ENCODE data around the gene CHTF18.

The CHTF18 gene

DNA sequence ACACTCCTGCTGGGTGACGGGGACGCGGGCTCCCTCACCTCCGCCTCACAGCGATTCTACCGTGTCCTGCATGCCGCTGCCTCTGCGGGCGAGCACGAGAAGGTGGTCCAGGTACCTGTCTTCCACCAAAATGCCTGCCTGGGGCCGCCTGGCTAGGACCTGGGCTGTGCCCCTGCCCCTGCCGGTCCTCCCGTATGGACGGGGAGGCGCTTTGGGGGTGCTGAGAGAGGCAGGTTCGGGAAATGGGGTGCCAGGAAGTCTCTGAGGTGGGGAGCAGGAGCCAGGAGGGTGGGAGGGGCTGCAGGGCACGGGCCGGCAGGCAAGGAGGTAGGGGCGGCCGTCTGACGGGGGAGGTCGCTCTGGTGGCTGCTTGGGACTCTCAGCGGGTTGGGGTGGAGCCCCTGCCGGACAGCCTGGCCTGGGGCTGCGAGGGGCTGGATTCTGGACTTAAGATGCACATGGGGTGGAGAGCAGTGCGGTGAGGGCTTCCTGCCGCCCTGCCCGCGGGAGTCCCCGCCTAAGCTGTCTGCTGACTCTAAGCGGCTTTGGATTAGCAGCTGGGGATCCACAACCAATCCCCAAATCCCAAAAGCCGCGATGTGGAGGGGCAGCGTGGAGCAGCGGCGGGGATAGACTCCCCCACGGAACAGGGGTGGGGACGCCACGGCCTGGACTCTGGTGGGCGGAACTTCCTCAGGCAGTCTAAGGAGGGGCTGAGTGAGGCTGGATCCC lies 5.8 kb downstream of the CHTF18 start:
- DNase-seq (ENCODE audit: low spot score) = no peak

DNA sequence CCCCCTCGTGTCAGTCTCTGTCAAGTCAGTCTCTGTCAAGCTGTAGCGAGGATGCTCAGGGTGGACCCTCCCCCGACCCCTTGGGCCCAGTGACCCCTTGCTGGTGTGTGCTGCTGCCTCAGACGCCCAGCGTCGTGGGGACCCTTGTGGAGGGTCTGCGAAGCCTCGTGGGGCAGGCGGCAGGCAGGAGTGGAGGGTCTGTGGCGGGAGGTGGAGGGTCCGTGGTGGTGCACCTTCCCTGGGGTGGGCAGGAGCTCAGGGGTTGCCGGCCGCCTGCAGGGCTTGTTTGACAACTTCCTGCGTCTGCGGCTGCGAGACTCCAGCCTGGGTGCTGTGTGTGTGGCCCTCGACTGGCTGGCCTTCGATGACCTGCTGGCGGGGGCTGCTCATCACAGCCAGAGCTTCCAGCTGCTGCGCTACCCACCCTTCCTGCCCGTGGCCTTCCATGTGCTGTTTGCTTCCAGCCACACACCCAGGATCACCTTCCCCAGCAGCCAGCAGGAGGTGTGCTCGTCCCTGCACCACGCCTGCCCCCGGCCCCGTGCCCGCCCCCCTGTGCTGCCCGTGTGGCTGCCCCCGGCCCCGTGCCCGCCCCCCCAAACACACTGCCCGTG lies 6.5 kb downstream of the CHTF18 start:
- DNase-seq (ENCODE audit: low spot score) = no peak

DNA sequence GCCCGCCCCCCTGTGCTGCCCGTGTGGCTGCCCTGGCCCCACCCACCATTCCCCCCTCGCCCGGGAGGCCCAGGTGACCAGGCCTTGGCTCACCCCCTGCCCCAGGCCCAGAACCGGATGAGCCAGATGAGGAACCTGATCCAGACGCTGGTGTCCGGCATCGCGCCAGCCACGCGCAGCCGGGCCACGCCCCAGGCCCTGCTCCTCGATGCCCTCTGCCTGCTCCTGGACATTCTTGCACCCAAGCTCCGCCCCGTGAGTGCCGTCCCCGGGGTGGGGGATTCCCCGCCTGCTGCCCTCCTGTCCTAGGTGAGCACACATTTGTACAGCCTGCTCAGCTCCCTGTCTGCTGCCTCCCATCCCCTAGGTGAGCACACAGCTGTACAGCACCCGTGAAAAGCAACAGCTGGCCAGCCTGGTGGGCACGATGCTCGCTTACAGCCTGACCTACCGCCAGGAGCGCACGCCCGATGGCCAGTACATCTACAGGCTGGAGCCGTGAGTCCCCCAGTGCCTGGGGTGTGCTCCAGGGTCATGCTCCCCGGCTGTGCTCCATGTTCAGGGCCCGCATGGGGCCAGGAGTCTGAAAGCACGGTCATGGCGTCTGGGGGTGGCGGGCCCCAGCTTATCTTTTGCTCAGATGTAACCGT lies 7.3 kb downstream of the CHTF18 start:
- DNase-seq (ENCODE audit: low spot score) = no peak

DNA sequence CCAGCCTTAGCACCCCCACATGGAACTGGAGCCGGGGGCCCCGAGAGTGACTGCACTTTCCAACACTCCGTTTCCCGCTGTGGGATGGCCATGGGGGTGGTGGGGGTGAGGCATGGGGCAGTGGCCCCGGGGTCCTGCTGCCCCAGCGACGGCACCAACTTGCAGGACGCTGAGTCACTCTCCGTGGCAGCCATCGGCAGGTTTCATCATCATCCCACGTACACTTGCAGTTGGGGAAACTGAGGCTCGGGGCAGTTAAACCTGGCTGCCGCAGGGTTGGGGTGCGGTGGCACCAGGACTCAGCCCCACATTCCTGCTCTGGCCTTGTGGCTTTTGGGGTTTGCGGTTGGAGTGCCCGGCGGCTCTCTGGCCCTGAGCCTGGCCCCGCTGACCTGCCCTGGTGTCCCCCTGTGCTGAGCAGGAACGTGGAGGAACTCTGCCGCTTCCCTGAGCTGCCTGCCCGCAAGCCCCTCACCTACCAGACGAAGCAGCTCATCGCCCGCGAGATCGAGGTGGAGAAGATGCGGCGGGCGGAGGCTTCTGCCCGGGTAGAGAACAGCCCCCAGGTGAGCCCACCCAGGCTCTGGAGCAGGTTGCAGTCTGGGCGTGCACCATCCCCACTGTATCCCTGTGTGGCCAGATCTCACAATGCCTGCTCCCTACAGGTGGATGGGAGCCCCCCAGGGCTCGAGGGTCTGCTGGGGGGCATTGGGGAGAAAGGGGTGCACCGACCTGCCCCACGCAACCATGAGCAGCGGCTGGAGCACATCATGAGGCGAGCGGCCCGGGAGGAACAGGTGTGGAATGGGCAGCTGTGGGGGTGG lies 8.1 kb downstream of the CHTF18 start:
- DNase-seq (ENCODE audit: low spot score) = no peak

DNA sequence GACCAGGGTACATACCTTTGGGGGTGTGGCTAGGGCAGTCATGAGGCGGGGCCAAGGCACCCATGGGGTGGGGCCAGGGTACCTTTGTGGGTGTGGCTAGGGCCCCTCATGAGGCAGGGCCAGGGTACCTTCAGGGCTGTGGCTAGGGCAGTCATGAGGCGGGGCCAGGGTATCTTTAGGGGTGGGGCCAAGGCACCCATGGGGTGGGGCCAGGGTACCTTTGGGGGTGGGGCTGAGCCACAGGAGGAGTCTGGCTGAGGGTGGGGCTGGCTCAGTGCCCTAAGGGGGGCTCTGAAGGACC lies 8.7 kb downstream of the CHTF18 start:
- no peak for DNase-seq (ENCODE audit: low spot score)

DNA sequence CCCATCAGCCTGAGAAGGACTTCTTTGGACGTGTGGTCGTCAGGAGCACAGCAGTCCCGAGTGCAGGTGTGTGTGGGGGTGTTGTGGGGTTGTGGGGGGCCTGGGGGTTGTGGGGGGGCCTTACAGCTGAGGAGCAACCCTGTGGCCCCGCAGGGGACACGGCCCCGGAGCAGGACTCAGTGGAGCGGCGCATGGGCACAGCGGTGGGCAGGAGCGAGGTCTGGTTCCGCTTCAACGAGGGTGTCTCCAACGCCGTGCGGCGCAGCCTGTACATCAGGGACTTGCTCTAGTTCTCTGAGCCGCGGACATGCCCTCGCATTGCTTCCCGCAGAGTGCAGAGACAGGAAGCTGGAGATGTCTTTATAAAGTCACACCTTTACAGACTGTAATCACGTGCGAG lies 9.3 kb downstream of the CHTF18 start:
- DNase-seq (ENCODE audit: low spot score) = no peak

DNA sequence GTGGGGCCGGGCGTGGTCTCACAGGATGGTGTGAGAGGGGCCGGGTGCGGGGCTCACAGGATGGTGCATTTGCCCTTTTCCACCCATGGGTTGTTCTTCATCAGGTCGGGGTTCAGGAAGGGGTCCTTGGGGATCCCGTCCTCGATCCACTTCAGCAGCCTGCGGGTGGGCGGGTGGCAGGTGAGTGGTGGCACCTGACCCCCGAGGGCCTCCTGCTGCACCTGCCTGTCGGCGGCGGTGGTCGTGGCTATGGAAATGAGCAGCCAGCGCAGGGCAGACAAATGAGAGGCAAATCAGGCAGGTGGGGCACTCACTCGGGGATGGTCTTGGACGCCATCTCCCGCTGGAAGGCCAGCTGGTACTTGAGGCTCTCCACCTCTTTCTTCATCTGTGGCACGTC lies 10.2 kb downstream of the CHTF18 start:
- DNase-seq (ENCODE audit: low spot score) = no peak

DNA sequence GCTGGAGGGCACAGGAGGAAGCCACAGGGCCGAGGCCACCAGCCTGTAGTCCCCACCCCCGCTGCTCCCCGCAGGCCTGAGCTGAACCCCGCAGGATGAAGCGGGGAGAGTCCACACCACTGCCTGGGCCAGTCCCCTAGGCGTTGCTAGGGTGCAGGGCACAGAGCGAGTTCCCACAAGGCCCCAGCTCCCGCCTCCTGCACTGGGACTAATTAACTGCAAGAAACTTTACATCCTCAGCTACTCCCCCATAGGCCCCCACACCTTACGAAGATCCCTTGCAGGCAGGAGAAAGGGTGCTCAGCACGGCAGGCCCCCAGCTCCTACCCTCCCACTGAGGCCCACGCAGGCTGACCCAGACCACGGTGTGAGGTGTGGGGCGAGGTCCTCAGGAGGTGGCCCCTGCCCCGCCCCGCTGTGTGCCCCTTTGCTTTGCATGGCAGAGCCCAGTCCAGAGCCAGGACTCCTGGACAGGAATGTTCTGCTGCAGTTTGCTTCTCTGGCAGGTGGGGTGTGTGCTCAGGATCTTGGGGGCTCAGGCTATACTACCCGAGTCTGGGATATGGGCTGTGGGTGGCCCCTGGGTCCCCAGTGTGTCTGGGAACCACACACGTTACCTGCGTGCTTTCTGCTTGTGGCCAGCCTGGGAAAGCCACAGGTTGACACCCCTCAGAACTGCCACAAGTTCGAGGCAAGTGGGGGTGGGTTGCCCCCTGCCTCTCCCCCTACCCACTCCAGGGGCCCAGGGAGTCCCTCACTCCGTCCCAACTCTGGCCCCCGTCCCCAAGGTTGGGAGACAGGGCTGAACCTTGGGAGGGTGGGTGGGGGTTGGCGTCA lies 10.9 kb downstream of the CHTF18 start:
- peak; percentile 33 for DNase-seq (ENCODE audit: low spot score)

DNA sequence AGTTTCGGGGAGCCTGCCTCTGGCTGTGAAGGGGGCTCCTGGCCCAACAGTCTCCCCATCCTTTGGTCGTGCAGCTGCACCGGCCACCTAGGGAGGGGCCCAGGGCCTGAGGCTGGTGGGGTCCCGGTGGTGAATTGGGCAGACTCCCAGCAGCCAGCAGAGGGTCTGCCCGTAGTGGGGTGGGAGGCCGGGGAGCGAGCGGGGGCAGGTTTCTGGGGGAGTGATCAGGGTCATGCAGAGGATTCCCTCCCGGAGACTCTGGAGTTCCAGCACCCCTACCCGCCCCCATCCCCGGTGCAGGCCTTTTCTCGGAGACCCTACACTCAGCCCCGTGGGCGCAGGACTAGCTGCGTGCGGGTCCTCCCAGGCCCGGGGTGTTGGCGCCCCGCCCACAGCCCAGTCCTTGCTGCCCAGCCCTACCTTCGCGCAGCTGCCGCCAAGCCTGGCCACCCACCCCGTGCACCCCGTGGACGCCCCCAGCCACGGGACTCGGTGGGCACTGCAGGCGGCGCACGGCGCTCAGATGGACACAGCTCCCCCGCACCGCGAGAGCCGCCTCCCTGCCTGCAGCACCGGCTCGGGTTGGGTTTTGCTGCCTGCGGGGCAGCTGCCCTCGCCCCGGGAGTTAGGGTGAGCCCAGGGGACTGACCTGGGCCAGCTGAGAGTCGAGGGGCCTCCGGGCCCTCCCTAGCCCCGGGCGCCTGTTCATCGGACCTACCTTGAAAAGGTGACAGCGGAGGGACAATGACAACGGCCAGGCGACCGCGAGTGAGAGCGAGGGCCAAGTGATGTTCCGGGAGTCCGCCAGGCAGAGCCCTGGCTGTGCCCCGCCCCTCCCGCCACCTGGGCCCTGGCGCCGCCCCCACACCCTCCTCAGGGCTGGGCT lies 11.8 kb downstream of the CHTF18 start, which contains the start of gene GNG13:
TSS of gene GNG13 (minus strand) at position 787 of the 886 bp plus-strand sequence. CDS start 1,657 bp downstream, outside the sequence.
- no peak for DNase-seq (ENCODE audit: low spot score)

DNA sequence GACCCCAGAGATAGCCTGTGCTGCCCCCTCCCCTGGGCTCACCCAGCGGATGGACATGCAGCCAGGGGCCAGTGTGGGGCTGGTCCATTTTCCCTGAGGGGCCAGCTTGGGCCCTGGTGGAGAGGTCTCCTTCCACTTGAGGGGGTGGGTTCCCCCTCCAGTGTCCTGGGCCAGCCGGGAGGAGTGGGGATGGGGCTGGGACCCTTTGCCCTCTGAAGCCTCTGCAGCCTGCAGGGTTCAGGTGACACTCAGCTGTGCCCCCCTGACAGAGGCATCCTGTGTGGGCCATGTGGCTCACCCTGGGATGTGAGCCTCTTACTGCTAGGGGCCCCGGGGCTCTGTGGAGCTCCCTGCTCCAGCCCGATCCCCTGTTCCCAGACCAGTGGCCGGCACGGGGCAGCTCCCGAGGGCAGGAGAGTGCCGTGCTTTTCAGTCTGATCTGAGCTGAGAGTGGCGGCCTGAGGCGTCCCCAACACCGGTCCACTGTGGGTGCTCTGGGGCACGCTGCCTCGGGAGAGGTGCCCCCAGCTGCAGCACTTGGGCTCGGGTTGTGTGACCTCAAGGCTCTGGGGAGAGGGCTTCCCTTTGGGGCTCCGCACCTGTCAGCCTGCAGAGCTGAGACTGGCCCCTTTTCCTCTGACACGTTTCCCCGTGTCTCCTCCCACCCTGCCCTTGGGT lies 12.6 kb downstream of the CHTF18 start:
- DNase-seq (ENCODE audit: low spot score) = no peak

DNA sequence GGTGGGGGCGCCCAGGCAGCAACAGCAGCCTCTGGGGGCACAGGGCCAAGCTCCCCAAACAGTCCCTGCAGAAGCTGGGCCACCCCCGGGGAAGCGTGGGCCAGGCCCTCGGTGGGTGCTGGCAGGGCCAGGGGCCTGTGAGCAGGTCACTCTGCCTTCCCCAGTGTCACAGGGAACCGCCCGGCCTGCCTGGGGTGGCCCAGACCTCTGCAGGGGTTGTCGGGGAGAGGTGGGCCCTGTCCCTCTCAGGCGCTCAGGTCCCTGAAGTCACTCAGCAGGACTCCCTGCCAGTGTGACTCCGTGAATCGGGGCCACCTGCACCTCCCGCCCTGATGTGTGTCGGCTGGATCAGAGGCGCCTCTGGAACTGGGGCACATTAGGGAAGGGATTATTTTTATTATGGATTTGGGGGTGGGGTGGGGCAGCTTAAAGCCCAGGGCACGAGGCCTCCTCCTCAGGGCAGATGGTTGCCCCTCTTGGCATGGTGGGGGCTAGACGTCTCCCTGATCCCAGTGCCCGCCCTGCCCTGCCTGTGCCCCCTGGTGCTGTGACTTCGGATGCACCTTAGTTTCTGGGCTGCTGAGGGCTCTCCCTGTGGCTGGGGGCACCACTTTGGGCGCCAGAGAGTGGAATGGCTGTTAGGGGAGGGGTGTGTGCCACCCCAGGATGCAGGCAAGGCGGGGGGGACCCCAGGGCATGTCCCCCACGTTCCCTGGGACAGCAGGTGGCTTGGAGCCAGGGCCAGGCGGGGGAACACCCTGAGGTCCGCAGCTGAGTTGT lies 13.4 kb downstream of the CHTF18 start:
- no peak for DNase-seq (ENCODE audit: low spot score)

DNA sequence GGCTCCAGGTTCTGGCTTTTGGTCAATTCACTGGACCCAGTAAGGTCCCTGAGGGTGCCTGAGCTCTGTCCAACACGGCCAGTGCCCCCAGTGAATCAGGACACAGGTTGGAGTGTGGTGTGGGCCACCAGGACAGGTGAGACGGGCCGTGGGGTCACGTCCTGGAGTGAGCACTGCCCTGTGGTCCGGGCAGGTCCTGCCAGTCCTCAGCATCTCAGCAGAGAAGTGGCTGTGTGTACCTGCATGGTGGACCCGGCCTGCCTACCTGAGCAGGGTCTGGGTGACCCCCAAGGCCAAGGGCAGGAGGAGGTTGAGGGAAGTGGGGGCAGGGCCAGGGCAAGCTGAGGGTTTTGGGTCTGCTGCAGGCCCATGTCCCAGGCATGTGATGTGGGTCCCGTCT lies 14.0 kb downstream of the CHTF18 start:
- DNase-seq (ENCODE audit: low spot score) = no peak

DNA sequence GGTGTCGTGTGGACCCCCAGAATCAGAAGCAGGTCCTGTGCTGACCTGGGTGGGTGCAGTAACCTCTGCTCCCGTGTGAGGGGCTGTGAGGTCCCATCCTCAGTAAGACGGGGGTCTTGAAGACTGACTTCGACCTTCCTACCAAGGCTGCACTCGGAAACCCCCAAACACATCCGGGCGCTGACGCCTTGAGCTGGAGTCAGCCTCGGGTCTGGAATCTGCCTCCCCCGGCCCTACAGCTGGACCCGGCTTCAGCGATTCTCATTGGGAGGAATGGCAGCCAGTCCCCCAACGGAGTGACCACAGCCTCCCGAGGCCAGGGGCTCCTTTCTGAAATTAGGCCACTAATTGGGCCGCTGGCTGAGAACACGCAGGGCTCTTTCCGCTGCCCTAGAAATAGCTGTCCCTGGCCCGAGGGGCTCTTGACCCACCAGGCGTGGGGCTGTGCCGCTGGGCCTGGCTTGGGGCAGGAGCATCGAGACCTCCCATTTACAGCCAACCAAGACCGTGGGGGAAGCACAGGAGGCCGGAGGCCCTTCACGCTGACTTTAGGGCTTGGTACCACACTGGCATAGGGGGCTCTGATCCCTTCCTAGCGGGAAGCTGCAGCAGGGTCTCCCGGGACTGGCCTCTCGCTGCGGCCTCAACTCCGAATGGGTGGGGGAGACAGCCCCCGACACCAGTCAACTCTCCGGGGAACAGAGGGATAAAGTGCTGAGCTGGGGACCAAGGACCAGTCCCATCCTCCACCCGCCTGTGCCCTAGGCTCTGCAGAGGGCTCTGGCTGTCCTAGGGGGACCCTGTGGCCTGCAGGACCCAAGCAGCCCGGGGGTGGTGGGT lies 14.7 kb downstream of the CHTF18 start:
- DNase-seq (ENCODE audit: low spot score) = no peak

DNA sequence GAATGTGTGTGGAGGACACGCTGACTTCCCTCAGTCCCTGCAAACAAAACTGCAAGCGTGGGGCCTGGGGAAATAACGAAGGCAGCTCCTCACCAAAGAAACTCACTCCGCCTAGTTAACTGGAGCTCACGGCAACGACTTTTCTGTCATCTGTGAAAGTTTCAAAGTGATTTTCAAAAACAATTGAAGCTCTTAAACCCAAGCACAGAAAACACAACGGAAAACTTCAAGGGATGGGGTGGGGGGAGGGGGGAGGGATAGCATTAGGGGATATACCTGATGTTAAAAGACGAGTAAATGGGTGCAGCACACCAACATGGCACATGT lies 15.3 kb downstream of the CHTF18 start:
- DNase-seq (ENCODE audit: low spot score) = no peak

DNA sequence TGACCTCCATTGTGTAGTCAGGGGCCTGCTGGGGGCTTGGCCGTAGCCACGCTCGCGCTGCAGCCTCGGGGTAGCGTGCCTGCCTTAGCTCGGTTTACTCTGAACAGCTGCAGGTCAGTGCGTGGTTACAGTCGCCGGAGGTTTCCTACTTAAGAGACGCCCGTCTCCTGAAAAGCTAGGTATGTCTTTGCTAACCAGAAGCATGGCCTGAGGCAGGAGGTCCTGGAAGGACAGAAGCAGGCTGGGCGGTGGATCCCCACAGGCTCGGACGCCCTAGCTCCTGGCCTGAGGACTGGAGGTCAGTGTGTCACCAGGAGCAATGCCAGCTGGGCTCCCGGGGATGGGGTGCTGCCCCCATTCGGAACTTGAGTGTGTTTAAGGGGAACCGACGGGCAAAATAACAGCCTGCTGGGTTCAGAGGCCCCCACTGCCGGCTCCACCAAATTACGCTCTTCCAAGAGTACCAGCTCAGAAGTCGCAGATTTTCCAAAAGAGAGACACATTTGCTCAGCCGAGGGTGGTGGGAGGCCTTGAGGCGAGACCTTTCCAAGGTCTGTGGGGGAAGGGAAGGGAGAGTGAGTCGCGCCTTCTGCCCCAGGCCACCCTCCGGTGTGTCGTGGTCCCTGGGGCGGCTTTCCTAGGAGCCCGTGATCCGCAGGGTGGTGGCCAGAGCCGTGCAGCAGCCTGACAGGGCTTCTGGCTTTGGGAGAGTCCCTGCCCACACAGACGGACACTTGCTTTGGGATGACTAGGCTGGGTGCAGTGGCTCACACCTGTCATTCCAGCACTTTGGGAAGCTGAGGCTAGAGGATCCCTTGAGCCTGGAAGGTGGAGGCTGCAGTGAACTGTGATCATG lies 16.0 kb downstream of the CHTF18 start:
- no peak for DNase-seq (ENCODE audit: low spot score)

DNA sequence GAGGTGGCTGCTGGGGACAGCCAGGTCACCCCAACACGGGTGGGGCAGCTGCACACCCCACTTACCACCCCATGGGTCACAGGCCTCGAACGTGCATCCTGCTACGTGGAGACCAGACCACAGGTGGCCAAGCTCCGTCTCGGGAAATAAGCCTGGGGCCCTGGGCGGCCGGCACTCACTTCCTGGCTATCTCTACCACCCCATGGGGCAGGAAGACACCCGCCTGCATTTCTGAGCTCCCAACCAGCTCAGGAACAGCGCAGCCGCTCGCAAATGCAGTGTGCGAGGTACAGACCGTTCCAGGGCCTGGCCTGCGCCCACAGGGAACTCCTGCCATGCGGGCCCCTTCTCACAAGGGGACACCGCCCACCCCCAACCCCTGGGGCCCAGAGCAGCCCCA lies 17.1 kb downstream of the CHTF18 start:
- no peak for DNase-seq (ENCODE audit: low spot score)

DNA sequence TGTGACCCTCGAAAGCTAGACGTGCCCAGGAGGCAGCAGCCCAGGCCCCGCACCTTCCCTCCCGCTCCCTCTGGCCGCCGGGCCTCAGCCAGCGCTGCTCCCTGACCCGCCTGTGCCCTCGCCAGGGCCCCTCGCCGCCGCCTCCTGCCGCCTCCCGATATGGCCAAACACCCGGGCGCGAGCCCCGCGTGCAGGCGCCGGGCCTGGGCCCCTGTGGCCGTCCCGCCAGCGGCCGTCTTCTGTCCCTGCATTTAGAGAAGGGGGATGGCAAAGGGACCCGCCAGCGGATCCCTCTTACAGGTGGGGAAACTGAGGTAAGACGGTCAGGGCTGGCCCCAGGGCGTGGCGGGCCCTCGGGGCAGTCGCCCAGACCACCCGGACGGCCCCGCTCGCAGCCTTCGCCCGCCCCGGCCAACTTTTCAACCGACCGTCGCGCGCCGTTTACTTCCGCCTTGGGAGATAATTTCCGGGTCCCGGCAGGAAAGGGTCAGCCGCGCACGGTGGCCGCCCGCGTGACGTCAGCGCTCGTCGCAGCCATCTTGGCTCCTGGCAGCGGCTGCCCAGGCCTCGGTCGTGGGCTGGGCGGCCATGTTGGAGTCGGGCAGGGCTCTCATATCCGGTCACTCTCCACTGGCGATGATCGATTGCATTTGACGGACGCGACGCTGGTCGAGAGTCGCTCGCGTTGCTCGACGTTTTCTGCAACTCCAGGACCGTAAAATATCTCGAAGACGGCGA lies 19.1 kb downstream of the CHTF18 start:
- peak; percentile 91 for DNase-seq (ENCODE audit: low spot score)

All from RKO (cell line).